HepG2 (cell line): ENCODE measurements around the gene C2orf92. TPM values are rescaled to one million over a fixed set of nuclear protein-coding genes. Genes with fewer than 3 reads are reported as not detected.

Source experiments
- ATAC-seq: fragments of 200-7000 bp; cut with Tn5 transposase; 3 replicates; pipeline ENCODE4 v1.9.1; 2020; ENCODE audit warnings: mild to moderate bottlenecking, moderate library complexity
- BruUV-seq: library from RNA; stranded (reverse); fragments of 400-500 nt; replicated peaks from 2 replicates; lab custom pipeline; 2021; lab: Mats Ljungman, UMichigan
- CTCF ChIA-PET: fragments of 300-600 bp; formaldehyde crosslinking; extraction: SDS; loops from one replicate; lab custom pipeline; 2021; ENCODE audit warnings: low total read pairs, inconsistent platforms, low intra/inter-chr PET ratio; lab: Yijun Ruan, JAX
- POLR2A ChIA-PET: fragments of 350-600 bp; sonication (Branson Sonifier 250); formaldehyde crosslinking; loops from one replicate; lab custom pipeline; 2020; ENCODE audit warnings: antibody characterized with exemption, inconsistent platforms; lab: Yijun Ruan, JAX
- DNase-seq: peaks from one replicate; pipeline ENCODE4 v3.0.0-alpha.2; 2015; ENCODE audit warnings: low spot score
- FAIRE-seq: peaks from 3 replicates; lab custom pipeline; 2011; peaks lifted over from hg19 to GRCh38; lab: Jason Lieb, UNC
- H2AFZ ChIP-seq: one replicate; pipeline ENCODE4 v1.6.1; 2011; ENCODE audit warnings: low read length, inconsistent platforms
- H3K27ac ChIP-seq: fragments of 300-600 bp; 3 replicates; pipeline ENCODE4 v1.8.0; 2011; ENCODE audit warnings: mixed run types, mild to moderate bottlenecking, mixed read lengths, low read length, inconsistent platforms; ENCODE audit not compliant: insufficient read depth; ENCODE audit errors: extremely low read length
- H3K27me3 ChIP-seq, 2 experiments: fragments of 200-600 bp in 1 of 2; 2 replicates in 1 of 2; 3 replicates in 1 of 2; pipeline versions ENCODE4 v1.6.0 to v1.8.0; 2011; ENCODE audit warnings: low read length in 2 of 2, mild to moderate bottlenecking in 2 of 2, moderate library complexity in 2 of 2, inconsistent platforms in 1 of 2; ENCODE audit not compliant: insufficient read depth in 2 of 2, control insufficient read depth in 1 of 2
- H3K36me3 ChIP-seq, 2 experiments: fragments of 200-600 bp in 1 of 2; replicated peaks in 1 of 2; 2 replicates in 1 of 2; 3 replicates in 1 of 2; pipeline versions ENCODE4 v1.5.1 to v1.8.0; 2011; ENCODE audit warnings: low read length in 2 of 2, inconsistent platforms in 1 of 2; ENCODE audit not compliant: insufficient read depth in 2 of 2, control insufficient read depth in 1 of 2
- H3K4me1 ChIP-seq: 2 replicates; pipeline ENCODE4 v1.5.1; 2012; ENCODE audit warnings: low read length, inconsistent platforms; ENCODE audit not compliant: insufficient read depth
- H3K4me2 ChIP-seq: 2 replicates; pipeline ENCODE4 v1.6.0; 2011; ENCODE audit warnings: low read depth, low read length, inconsistent platforms
- H3K4me3 ChIP-seq, 3 experiments: fragments of 200-600 bp in 1 of 3; sonication (generic), shearing (Covaris generic) in 1 of 3; replicated peaks in 1 of 3; 2 replicates each; pipeline ENCODE4 v1.5.1; 2011 to 2016; ENCODE audit warnings: low read length in 3 of 3, inconsistent platforms in 2 of 3, low read depth in 2 of 3, mild to moderate bottlenecking in 2 of 3, control low read depth in 1 of 3, mixed read lengths in 1 of 3; ENCODE audit not compliant: insufficient read depth in 1 of 3
- H3K79me2 ChIP-seq: one replicate; pipeline ENCODE4 v1.6.1; 2011; ENCODE audit warnings: low read length, inconsistent platforms; ENCODE audit not compliant: insufficient read depth
- H3K9ac ChIP-seq: 2 replicates; pipeline ENCODE4 v1.6.0; 2011; ENCODE audit warnings: mild to moderate bottlenecking, low read depth, low read length, inconsistent platforms; ENCODE audit not compliant: insufficient read depth
- H3K9me3 ChIP-seq: 2 replicates; pipeline ENCODE4 v1.5.1; 2012; ENCODE audit warnings: mild to moderate bottlenecking, low read length
- H4K20me1 ChIP-seq: 2 replicates; pipeline ENCODE4 v1.6.0; 2011; ENCODE audit warnings: inconsistent platforms, mild to moderate bottlenecking, low read length, moderate library complexity; ENCODE audit not compliant: insufficient read depth
- BHLHE40 ChIP-seq: IDR thresholded peaks from 2 replicates; pipeline ENCODE4 v1.6.1; 2011; ENCODE audit warnings: low read length, improper control_type of control experiment
- CENPX ChIP-seq: sonication (generic); formaldehyde crosslinking; IDR thresholded peaks from 2 replicates; pipeline ENCODE4 v1.9.0; 2021; ENCODE audit warnings: mild to moderate bottlenecking, missing genetic modification reagents, moderate library complexity
- EEA1 ChIP-seq: sonication (generic); formaldehyde crosslinking; IDR thresholded peaks from 2 replicates; pipeline ENCODE4 v1.5.1; 2020; ENCODE audit warnings: mild to moderate bottlenecking, missing genetic modification reagents, borderline replicate concordance
- FOXJ3 ChIP-seq: sonication (generic); formaldehyde crosslinking; IDR thresholded peaks from 2 replicates; pipeline ENCODE4 v1.4.0; 2020; ENCODE audit warnings: missing genetic modification reagents, mild to moderate bottlenecking, borderline replicate concordance
- JUND ChIP-seq: sonication (generic); formaldehyde crosslinking; IDR thresholded peaks from 2 replicates; pipeline ENCODE4 v1.8.0; 2022; ENCODE audit warnings: mild to moderate bottlenecking, missing genetic modification reagents
- MTA3 ChIP-seq: sonication (generic); formaldehyde crosslinking; IDR thresholded peaks from 2 replicates; pipeline ENCODE4 v1.4.0; 2020; ENCODE audit warnings: missing genetic modification reagents
- NBN ChIP-seq: fragments of 450-650 bp; conservative IDR thresholded peaks from 2 replicates; pipeline ENCODE4 v1.6.1; 2017
- NFE2L2 ChIP-seq: fragments of 150-350 bp; IDR thresholded peaks from 2 replicates; pipeline ENCODE4 v1.6.1; 2014; ENCODE audit warnings: low read length
- NR2F1 ChIP-seq, 2 experiments: fragments of 450-650 bp in 1 of 2; formaldehyde crosslinking in 1 of 2; IDR thresholded peaks; 2 replicates each; pipeline versions ENCODE4 v1.5.0 to v1.6.1; 2016 to 2020; ENCODE audit warnings: mild to moderate bottlenecking in 1 of 2, missing compliant biosample characterization in 1 of 2, missing genetic modification reagents in 1 of 2, moderate library complexity in 1 of 2
- RAD51 ChIP-seq: fragments of 450-650 bp; IDR thresholded peaks from 2 replicates; pipeline ENCODE4 v1.6.1; 2016; ENCODE audit warnings: borderline replicate concordance
- SOX13 ChIP-seq, 3 experiments: fragments of 450-650 bp in 1 of 3; sonication (generic) in 1 of 3; formaldehyde crosslinking in 1 of 3; IDR thresholded peaks in 2 of 3; conservative IDR thresholded peaks in 1 of 3; 2 replicates each; pipeline versions ENCODE4 v1.5.0 to v1.6.1; 2016 to 2020; ENCODE audit warnings: antibody characterized with exemption in 1 of 3, mild to moderate bottlenecking in 1 of 3, missing compliant biosample characterization in 1 of 3, missing genetic modification reagents in 1 of 3, moderate library complexity in 1 of 3
- SOX6 ChIP-seq, 2 experiments: fragments of 450-650 bp in 1 of 2; sonication (generic) in 1 of 2; formaldehyde crosslinking in 1 of 2; IDR thresholded peaks; 2 replicates each; pipeline versions ENCODE4 v1.4.0 to v1.6.1; 2017 to 2020; ENCODE audit warnings: antibody characterized with exemption in 1 of 2, mild to moderate bottlenecking in 1 of 2, missing genetic modification reagents in 1 of 2
- TEAD2 ChIP-seq: sonication (generic); formaldehyde crosslinking; IDR thresholded peaks from 2 replicates; pipeline ENCODE4 v1.9.0; 2021; ENCODE audit warnings: missing genetic modification reagents
- ZNF318 ChIP-seq: sonication (generic); formaldehyde crosslinking; IDR thresholded peaks from 2 replicates; pipeline ENCODE4 v1.4.0; 2020; ENCODE audit warnings: mild to moderate bottlenecking, missing genetic modification reagents
- ZNF350 ChIP-seq: sonication (generic); formaldehyde crosslinking; IDR thresholded peaks from 2 replicates; pipeline ENCODE4 v1.4.0; 2020; ENCODE audit warnings: mild to moderate bottlenecking, low read depth, missing genetic modification reagents, borderline replicate concordance
- ZNF660 ChIP-seq: sonication (generic); formaldehyde crosslinking; IDR thresholded peaks from 2 replicates; pipeline ENCODE4 v1.5.1; 2020; ENCODE audit warnings: mild to moderate bottlenecking, low read depth, missing genetic modification reagents, borderline replicate concordance
- ZNF746 ChIP-seq: sonication (generic); formaldehyde crosslinking; IDR thresholded peaks from 2 replicates; pipeline ENCODE4 v1.8.0; 2022; ENCODE audit warnings: mild to moderate bottlenecking, missing genetic modification reagents
- WGBS: methylation state at CpG from one replicate; pipeline ENCODE4 v1.1.6; 2017; ENCODE audit warnings: low lambda C conversion rate; 5-methylcytosine and 5-hydroxymethylcytosine counted together
- in situ Hi-C: cut with HindIII; loops from 2 replicates; pipeline ENCODE4 v1.10.0; 2017; ENCODE audit warnings: low pct_unique_long_range_greater_than_20kb; ENCODE audit not compliant: extremely low pct_ligation_motif_present
- intact Hi-C: fragments of 100-400 bp; cut with micrococcal nuclease; formaldehyde crosslinking; loops from one replicate; pipeline ENCODE4 v1.10.0; 2022; ENCODE audit not compliant: unreplicated experiment
- polyA plus RNA-seq, 8 experiments: library from polyadenylated mRNA; depleted of rRNA in 3 of 8; stranded (reverse) in 7 of 8; unstranded in 1 of 8; fragments of >200 nt; fragmentation: Illumina TruSeq in 4 of 8; extraction: Trizol in 4 of 8; gene quantifications; 2 replicates each; pipeline versions ENCODE4 v1.2.1 to v1.2.3, GENCODE V29; 2011 to 2016; ENCODE audit warnings: low read depth in 4 of 8, missing spikeins in 1 of 8, mixed read lengths in 1 of 8; ENCODE audit not compliant: insufficient read depth in 1 of 8
- total RNA-seq, 5 experiments: library from RNA; depleted of rRNA; stranded (reverse); fragments of >200 nt; fragmentation: Illumina TruSeq; extraction: Trizol; gene quantifications; 2 replicates each; pipeline ENCODE4 v1.2.3, GENCODE V29; 2016; ENCODE audit warnings: low read depth in 1 of 5

The C2orf92 gene
- total and polyA plus RNA-seq, 2 of the 13 experiments (the other 11 are each of a cell fraction or from before 2014, with no cell fraction given): 4.9 to 5.0 TPM

- DNase-seq (no peak), ATAC-seq (no peak)
- no peak overlapping the region for H3K4me3 ChIP-seq
- peaks cover 2 to 33% of the 10 kb centered on the region in 2 experiments; a peak in 4 of 5 replicates for H3K27me3 ChIP-seq
- TF ChIP-seq SOX6 (IDR thresholded peaks at IDR 0.05) (no peak), SOX6 (CRISPR knock-in tag; IDR thresholded peaks at IDR 0.05) (no peak), TEAD2 (CRISPR knock-in tag) (no peak), EEA1 (CRISPR knock-in tag) (no peak), RAD51 (no peak), ZNF746 (no peak), SOX13 (IDR thresholded peaks at IDR 0.05) (no peak), SOX13 (CRISPR knock-in tag; conservative IDR thresholded peaks at IDR 0.05 in 1 of 2, IDR thresholded peaks at IDR 0.05 in 1 of 2) (no peak), JUND (CRISPR knock-in tag) (no peak), NBN (no peak), ZNF660 (no peak), BHLHE40 (no peak), NR2F1 (CRISPR knock-in tag; IDR thresholded peaks at IDR 0.05) (no peak), CENPX (no peak), NFE2L2 (no peak), ZNF350 (CRISPR knock-in tag) (no peak), ZNF318 (CRISPR knock-in tag) (no peak), MTA3 (CRISPR knock-in tag) (no peak), FOXJ3 (no peak)
- TF ChIP-seq, all 625 proteins: peak for 0
- no peak overlapping the region for H3K27ac ChIP-seq
- CTCF ChIA-PET: no interaction called here
- 70% methylated on average over 29 of the region's 29 CpGs for whole genome bisulfite sequencing
- H3K9me3 ChIP-seq: peaks cover 4% of the 10 kb centered on the region; the same call in 1 of the 2 replicates
- POLR2A ChIA-PET: no interaction called here
- intact Hi-C loops: no loop called here
- BruUV-seq: no TSS peak
- no peaks in the 10 kb centered on the region for H3K4me1 ChIP-seq
- in situ Hi-C loops: no loop called here
- no peaks in the 10 kb centered on the region for H3K36me3 ChIP-seq
- H3K79me2 ChIP-seq: no peaks in the 10 kb centered on the region
- H3K4me2 ChIP-seq: no peak overlapping the region
- no peak for FAIRE-seq
- no peak overlapping the region for H3K9ac ChIP-seq
- H2AFZ ChIP-seq: no peak overlapping the region
- H4K20me1 ChIP-seq: no peaks in the 10 kb centered on the region
Measured at GRCh38 chr2:97735161-97735561, 65.6 kb downstream of the C2orf92 start.
